GM12875 (cell line): ENCODE results near the gene NEK5.

ENCODE experiments used
- H3K4me3 ChIP-seq: one replicate; pipeline ENCODE4 v1.5.1; 2011; ENCODE audit warnings: low read depth, low read length, control low read depth
- CTCF ChIP-seq: IDR thresholded peaks from 2 replicates; pipeline ENCODE4 v1.5.1; 2011; ENCODE audit warnings: low read depth, mild to moderate bottlenecking, control low read depth, inconsistent platforms, low read length, moderate library complexity, borderline replicate concordance; ENCODE audit not compliant: insufficient read depth

Gene NEK5

DNA sequence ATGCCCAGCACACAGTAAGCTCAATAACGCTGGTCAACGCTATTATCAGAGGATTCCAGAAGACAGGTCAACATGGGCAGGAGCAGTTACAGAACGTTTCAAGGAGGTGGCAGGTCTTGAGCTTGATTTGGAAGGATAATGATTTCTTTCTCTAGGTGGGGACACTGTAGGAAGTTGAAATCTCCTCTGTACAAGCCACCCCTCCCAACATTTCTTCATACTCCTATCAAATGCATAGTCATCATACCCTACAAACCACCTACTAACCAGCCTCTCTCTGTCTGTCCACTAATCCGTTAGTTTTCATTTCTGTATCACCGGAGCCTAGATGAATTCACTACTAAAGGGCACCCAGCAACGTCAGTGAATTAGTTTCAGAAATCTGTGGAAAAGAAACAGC lies 118.9 kb downstream of the NEK5 start:
- TF ChIP-seq CTCF, result no peak
- H3K4me3 ChIP-seq, result no peak overlapping the region

- TF ChIP-seq CTCF, result no peak
- no peak overlapping the region for H3K4me3 ChIP-seq
Measured at GRCh38 chr13:52006523-52007245, 122.2 kb downstream of the NEK5 start.

GRCh38 chr13:52005841-52006522 lies 122.9 kb downstream of the NEK5 start:
- H3K4me3 ChIP-seq, result no peak overlapping the region
- TF ChIP-seq CTCF, result no peak

- H3K4me3 ChIP-seq, result no peak overlapping the region
- no peak for TF ChIP-seq CTCF
Measured at GRCh38 chr13:52004511-52005170, 124.2 kb downstream of the NEK5 start.

- no peak for TF ChIP-seq CTCF
- no peak overlapping the region for H3K4me3 ChIP-seq
Measured at GRCh38 chr13:52003541-52003940, 125.3 kb downstream of the NEK5 start.

DNA sequence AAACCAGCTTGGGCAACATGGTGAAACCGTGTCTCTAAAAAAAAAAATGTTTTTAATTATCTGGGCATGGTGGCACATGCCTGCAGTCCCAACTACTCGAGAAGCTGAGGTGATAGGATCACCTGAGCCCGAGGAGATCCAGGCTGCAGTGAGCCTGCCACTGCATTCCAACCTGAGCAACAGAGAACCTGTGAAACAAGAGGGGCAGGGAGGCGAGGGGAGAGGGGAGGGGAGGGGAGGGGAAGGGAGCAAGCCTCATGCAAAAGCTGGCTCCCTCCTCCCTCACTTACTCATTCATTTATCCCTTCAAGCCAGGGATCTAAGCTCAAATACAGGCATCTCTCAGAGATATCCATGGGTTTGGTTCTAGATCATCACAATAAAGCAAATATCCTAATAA lies 126.5 kb downstream of the NEK5 start:
- H3K4me3 ChIP-seq, result no peak overlapping the region
- no peak for TF ChIP-seq CTCF
